Activated naive CD4-positive, alpha-beta T cell treated with anti-CD3 and anti-CD28 coated beads, Interleukin-2, amount 50 U/mL, for 24 hours (primary cell): ENCODE results near the gene KLK1.
"Not testable (repeated sequence)": the region's sequence is repeated elsewhere in the genome, so short reads cannot be mapped to it uniquely, and the experiment has no call there.

Experiments used
- H3K27ac Mint-ChIP-seq: one replicate; pipeline ENCODE4 v1.8.0; 2021; ENCODE audit warnings: mild to moderate bottlenecking, mixed read lengths
- H3K27me3 Mint-ChIP-seq: one replicate; pipeline ENCODE4 v1.8.0; 2021; ENCODE audit warnings: mixed read lengths
- H3K36me3 Mint-ChIP-seq: one replicate; pipeline ENCODE4 v1.8.0; 2021; ENCODE audit warnings: mixed read lengths
- H3K4me1 Mint-ChIP-seq: one replicate; pipeline ENCODE4 v1.8.0; 2021; ENCODE audit warnings: mixed read lengths
- H3K4me3 Mint-ChIP-seq: one replicate; pipeline ENCODE4 v1.8.0; 2021; ENCODE audit warnings: mild to moderate bottlenecking, mixed read lengths
- H3K9me3 Mint-ChIP-seq: one replicate; pipeline ENCODE4 v1.8.0; 2021; ENCODE audit warnings: mixed read lengths

KLK1 gene

DNA sequence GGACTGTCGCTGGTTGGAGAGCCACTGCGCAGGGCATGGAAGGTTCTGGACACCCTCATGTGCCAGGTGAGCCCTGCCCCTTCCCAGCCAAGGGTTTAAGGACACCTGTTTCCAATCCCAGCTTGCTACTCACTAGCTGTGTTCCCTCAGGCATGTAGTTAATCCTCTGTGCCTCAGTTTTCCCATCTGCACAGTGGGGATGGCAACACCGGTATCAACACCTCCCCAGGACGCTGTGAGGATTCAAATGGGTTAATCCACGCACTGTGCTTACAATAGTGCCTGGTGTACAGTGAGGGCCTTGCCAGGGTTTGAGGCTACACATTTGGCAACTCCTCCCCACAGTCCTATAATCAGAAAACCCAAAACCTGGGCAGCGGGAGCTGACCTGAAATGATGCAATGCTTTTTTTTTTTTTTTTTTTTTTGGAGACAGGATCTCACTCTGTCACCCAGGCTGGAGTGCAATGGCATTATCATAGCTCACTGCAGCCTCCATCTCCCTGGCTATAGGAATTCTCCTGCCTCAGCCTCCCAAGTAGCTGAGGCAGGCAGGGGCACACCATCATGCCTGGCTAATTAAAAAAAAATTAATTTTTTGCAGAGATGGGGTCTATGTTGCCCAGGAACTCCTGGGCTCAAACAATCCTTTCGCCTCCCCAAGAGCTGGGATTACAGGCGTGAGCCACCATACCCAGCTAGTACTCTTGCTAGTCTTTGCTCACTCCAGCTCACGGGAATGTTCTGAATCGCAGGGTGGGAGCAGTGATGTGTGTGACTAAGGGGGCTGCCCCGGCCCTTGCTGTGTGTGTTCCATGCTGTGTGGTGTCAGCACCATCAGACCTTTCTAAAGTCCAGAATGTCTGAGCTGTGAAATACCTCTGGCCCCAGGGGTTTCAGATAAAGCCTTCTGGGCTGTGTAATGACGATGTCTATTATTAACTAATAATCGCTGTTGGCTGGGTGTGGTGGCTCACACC is 31.0 kb downstream of the KLK1 start:
- H3K4me3 Mint-ChIP-seq, result no peak overlapping the region

DNA sequence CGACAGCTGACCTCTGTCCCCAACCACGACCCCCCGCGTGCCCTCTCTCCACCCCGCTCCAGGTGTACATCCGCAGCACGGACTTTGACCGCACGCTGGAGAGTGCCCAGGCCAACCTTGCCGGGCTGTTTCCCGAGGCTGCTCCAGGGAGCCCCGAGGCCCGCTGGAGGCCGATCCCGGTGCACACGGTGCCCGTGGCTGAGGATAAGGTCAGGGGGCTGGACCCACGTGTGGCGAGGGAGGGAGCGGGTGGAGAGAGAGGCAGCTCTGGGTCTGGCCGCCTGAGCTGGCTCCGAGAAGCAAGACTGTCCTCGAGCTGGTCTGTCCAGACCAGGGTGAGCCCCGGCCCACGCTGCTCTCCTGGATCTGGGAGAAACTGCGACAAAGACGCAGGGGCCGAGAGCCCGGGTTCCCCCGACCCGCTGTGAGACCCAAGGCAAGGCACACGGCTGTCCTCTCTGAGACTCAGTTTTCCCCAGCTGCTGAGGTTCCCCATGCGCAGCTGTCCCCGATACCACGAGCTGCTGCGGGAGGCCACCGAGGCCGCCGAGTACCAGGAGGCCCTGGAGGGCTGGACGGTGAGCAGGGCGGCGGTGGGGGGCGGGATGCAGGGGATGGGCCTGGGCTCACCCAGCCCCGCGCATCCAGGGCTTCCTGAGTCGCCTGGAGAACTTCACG is 31.9 kb downstream of the KLK1 start:
- H3K4me3 Mint-ChIP-seq, result no peak overlapping the region
- H3K4me1 Mint-ChIP-seq, result peaks cover 5% of the 10 kb centered on the region
- H3K36me3 Mint-ChIP-seq, result no peaks in the 10 kb centered on the region
- no peaks in the 10 kb centered on the region for H3K27me3 Mint-ChIP-seq
- H3K27ac Mint-ChIP-seq, result no peak overlapping the region
- H3K9me3 Mint-ChIP-seq, result no peaks in the 10 kb centered on the region

More for the DNA sequence above, 31.0 kb downstream of the KLK1 start:
- H3K27ac Mint-ChIP-seq, result no peak overlapping the region
- no peaks in the 10 kb centered on the region for H3K9me3 Mint-ChIP-seq
- no peaks in the 10 kb centered on the region for H3K36me3 Mint-ChIP-seq
- no peaks in the 10 kb centered on the region for H3K27me3 Mint-ChIP-seq
- H3K4me1 Mint-ChIP-seq, result peaks cover 5% of the 10 kb centered on the region

DNA sequence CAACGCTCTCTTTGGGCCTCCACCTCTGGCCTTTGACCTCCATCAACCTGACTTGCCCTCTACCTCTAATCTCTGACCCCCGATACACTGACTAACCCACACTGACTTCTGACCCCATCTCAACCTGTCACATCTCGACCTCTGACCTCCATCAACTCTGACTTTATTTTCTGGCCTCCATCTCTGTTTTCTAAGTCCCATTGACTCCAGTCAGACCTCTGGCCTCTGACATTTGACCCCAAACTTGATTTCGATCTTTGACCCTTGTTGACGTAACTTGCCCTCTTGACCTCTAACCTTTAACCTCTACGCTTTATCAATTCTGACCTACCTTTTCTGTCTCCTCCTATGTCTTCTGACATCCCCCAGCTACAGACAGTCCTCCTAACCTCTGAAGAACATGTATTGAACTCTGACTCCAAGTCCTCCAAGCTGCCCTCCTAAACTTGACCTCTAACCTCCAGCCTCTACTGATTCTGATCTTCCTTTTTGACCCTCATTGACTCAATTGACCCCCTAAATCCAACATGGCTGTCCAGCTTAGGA is 32.6 kb downstream of the KLK1 start:
- Mint-ChIP-seq H3K36me3 (no peaks in the 10 kb centered on the region), H3K9me3 (no peaks in the 10 kb centered on the region), H3K4me3 (no peak overlapping the region), H3K27ac (peak overlapping the region; percentile 82), H3K27me3 (no peaks in the 10 kb centered on the region), H3K4me1 (peaks cover 5% of the 10 kb centered on the region)

DNA sequence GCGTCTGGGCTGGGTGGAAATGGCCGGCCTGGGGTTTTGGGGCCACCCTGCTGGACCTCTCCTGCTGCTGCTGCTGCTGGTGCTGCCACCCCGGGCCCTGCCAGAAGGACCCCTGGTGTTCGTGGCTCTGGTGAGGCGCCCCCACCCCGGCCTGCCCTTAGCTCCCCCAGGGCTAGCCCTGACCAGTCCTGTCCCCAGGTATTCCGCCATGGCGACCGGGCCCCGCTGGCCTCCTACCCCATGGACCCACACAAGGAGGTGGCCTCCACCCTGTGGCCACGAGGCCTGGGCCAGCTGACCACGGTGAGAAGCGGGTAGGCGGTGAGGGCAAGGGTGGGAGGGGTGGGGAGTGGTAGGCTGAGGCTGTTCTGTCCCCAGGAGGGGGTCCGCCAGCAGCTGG is 33.2 kb downstream of the KLK1 start, which contains the start of gene ACP4:
ACP4 (plus strand) TSS at position 20 of the 400 bp plus-strand sequence; CDS start at position 20, 0 bp downstream.
- Mint-ChIP-seq H3K9me3 (no peaks in the 10 kb centered on the region), H3K36me3 (no peaks in the 10 kb centered on the region), H3K27me3 (no peaks in the 10 kb centered on the region), H3K27ac (peak within 1 kb of the TSS; percentile 82), H3K4me3 (no peak within 1 kb of the TSS), H3K4me1 (no peaks in the 10 kb centered on the region)

DNA sequence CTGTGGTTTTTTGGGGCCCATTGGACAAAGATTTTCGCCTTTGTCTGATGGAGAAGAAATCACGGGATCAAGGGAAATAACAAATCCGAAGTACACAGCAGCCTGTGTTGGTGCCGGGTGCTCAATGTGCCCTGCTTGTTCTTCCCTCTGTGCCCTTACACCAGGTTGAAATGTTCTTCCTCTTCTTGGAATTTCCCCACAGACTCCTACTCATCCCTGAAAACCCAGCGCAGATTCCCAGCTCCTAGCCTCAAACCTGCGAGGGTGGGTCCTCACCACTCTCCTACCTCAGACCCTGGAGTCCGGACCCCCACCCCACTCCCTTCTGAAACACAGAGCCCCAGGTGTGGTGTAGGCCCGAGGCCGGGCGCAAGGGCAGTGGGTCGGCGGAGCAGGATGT is 38.3 kb downstream of the KLK1 start:
- Mint-ChIP-seq H3K36me3 (no peaks in the 10 kb centered on the region), H3K27me3 (peaks cover 14% of the 10 kb centered on the region), H3K4me3 (no peak overlapping the region), H3K27ac (no peak overlapping the region), H3K4me1 (peaks cover 4% of the 10 kb centered on the region), H3K9me3 (no peaks in the 10 kb centered on the region)

DNA sequence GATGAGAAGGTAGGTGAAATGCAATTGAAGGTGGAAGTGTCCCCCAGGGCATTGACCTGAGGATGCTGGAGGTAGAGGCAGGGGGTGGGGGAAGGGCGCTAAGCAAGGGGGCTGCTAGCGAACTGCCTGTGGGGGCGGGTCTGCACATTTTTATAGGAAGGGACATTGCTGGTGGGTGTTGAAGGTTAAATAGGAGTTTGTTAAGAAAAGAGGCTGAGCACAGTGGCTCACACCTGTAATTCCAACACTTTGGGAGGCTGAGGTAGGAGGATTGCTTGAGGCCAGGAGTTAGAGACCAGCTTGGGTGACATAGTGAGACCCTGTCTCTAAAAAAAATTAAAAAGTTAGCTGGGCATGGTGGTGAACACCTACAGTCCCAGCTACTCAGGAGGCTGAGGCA is 38.9 kb downstream of the KLK1 start:
- no peaks in the 10 kb centered on the region for H3K9me3 Mint-ChIP-seq
- H3K27ac Mint-ChIP-seq, result no peak overlapping the region
- H3K4me1 Mint-ChIP-seq, result peaks cover 4% of the 10 kb centered on the region
- no peak overlapping the region for H3K4me3 Mint-ChIP-seq
- peaks cover 17% of the 10 kb centered on the region for H3K27me3 Mint-ChIP-seq
- no peaks in the 10 kb centered on the region for H3K36me3 Mint-ChIP-seq

DNA sequence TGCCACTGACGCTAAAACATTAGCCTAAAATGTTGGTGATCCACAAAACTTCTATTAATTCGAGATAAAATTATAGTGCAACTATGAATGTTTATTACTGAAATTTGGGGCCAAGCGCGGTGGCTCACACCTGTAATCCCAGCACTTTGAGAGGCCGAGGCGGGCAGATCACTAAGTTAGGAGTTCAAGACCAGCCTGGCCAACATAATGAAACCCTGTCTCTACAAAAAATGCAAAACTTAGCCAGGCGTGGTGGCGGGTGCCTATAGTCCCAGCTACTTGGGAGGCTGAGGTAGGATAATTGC is 39.8 kb downstream of the KLK1 start:
- H3K4me3 Mint-ChIP-seq, H3K4me1 Mint-ChIP-seq, H3K36me3 Mint-ChIP-seq, H3K9me3 Mint-ChIP-seq: not testable (repeated sequence)
- H3K27me3 Mint-ChIP-seq, result peaks cover 26% of the 10 kb centered on the region
- peak overlapping the region; percentile 8 for H3K27ac Mint-ChIP-seq

DNA sequence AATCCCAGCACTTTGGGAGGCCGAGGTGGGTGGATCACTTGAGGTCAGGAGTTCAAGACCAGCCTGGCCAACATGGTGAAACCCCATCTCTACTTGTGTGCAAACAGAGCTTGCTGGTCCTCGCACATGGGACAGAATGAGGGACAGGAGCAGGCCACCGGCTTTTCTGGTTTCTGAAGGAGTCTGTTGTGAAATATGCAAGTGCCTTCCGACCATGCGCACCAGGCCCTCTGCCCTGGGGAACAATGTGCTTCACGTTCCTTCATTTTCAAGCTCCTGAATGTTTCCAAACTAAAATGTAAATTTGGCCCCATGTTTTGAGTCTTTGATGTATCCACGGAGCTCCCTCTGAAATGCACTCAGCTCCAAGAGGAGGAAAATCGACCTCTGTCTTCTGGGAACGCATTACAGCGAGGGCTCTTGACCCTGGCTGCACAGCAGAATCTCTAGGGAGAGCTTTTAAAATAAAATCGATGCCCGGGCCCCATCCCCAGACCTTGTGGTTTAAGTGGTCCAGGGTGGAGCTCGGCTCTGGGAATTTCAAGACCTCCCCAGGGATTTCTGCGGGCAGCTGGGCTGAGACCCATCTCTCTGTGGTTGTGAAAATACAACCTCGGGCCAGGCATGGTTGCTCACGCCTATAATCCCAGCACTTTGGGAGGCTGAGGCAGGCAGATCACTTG is 42.7 kb downstream of the KLK1 start:
- Mint-ChIP-seq H3K4me3 (no peak overlapping the region), H3K9me3 (no peaks in the 10 kb centered on the region), H3K4me1 (peaks cover 17% of the 10 kb centered on the region), H3K27ac (no peak overlapping the region), H3K27me3 (peaks cover 43% of the 10 kb centered on the region), H3K36me3 (no peaks in the 10 kb centered on the region)

DNA sequence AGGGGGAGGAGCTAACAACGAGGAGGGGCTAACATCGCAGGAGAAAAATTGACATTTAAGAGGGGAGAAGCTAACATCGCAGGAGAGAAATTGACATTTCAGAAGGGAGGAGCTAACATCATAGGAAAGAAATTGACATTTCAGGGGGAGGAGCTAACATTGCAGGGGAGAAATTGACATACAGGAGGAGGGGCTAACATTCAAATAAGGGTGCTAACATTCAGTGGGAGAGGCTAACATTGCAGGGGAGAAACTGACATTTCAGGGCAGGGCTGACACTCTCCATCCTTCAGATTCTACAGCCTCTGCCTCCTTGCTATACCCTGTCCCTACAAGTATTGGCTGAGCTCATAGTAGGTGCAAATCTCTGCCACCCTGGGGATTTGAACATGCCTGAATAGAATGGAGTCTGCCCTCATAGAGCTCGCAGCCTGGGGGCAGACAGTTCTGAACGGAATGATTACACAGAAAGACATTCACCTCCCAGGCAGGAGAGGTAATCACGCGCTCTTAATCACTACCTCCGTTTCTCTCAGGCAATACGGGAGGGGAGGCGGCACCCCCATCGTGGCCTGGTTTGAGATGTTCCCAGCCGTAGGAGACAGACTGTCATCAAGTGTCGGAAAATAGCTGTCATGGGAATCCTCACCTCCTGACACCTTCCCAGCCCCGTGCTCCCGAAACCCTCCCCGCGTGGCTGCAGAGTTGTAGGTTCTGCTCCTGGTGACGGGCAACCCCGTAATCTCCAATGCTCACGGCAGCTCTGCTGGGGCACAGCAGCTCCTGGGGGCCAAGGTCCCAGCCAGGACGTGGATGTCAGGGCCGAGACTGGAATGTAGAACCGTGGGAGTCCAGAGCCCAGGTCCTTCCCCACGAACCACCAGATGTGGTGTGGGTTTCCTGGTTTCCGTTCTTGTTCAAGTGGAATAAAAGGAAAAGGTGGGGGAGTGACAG is 43.8 kb downstream of the KLK1 start:
- H3K4me1 Mint-ChIP-seq, result peaks cover 17% of the 10 kb centered on the region
- H3K27me3 Mint-ChIP-seq, result peaks cover 46% of the 10 kb centered on the region
- H3K36me3 Mint-ChIP-seq, result no peaks in the 10 kb centered on the region
- no peaks in the 10 kb centered on the region for H3K9me3 Mint-ChIP-seq
- H3K27ac Mint-ChIP-seq, result no peak overlapping the region
- no peak overlapping the region for H3K4me3 Mint-ChIP-seq

DNA sequence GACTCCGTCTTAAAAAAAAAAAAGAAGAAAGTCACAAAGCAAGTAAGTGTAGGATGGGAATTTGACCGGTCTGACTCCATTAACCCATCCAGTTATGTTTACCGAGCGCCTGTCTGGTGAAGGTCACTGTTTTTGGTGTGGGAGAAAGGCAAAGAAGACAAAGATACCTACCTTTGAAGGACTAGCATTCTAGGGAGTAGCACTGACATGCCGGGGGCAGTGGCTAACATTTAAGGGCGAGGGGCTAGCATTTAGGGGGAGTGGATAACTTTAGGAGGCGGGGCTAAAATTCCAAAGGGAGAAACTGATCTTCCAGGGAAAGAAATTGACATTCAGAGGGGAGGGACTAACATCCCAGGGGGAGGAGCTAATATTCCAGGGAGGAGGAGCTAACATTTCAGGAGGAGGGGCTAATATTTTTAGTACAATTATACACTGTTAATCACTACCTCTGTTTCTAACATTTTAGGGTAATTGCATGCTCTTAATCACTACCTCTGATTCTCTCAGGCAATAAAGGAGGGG is 44.6 kb downstream of the KLK1 start:
- H3K9me3 Mint-ChIP-seq, result no peaks in the 10 kb centered on the region
- H3K36me3 Mint-ChIP-seq, result no peaks in the 10 kb centered on the region
- peaks cover 50% of the 10 kb centered on the region for H3K27me3 Mint-ChIP-seq
- peaks cover 17% of the 10 kb centered on the region for H3K4me1 Mint-ChIP-seq
- no peak overlapping the region for H3K27ac Mint-ChIP-seq
- H3K4me3 Mint-ChIP-seq, result no peak overlapping the region

DNA sequence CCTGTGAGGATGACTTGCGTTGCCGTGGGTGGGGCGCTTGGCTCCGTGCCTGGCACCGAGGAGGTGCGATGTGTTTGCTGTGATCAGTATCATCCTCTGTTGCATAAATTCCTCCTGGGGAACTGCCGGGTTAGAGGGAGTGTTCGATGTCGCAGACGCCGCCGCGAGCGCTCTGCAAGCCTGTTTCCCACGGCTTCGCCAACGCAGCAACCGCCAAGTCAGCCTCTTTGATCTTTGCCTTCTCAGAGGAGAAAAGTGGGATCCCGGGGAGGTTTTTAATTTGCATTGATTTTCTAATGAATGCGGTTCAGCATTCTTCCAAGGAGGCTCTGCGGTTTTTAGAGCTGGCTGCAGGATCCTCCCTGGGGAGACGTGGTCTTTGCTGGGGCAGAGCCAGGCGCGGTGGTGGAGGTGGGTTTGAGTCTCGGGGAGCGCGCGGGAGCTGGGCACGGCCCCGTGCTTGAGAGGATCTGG is 45.7 kb downstream of the KLK1 start:
- no peaks in the 10 kb centered on the region for H3K9me3 Mint-ChIP-seq
- peaks cover 52% of the 10 kb centered on the region for H3K27me3 Mint-ChIP-seq
- H3K4me1 Mint-ChIP-seq, result peaks cover 13% of the 10 kb centered on the region
- no peak overlapping the region for H3K27ac Mint-ChIP-seq
- H3K4me3 Mint-ChIP-seq, result no peak overlapping the region
- no peaks in the 10 kb centered on the region for H3K36me3 Mint-ChIP-seq

DNA sequence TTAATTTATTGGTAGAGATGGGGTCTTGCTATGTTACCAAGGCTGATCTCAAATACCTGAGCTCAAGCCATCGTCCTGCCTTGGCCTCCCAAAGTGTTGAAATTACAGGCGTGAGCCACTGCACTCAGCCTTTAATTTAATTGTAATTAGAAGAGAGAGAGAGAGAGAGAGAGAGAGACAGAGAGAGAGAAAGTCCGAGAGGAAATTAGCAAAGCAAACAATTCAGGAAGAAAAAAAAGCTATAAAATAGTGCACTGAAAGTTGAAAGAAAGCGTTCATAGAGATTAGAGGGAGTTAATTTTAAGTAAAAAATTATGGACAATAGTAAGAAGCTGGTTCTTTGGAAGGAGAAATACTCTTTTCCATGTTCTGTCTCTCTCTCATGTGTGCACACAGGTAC is 46.3 kb downstream of the KLK1 start:
- peaks cover 13% of the 10 kb centered on the region for H3K4me1 Mint-ChIP-seq
- no peak overlapping the region for H3K4me3 Mint-ChIP-seq
- H3K27ac Mint-ChIP-seq, result no peak overlapping the region
- H3K9me3 Mint-ChIP-seq, result no peaks in the 10 kb centered on the region
- no peaks in the 10 kb centered on the region for H3K36me3 Mint-ChIP-seq
- peaks cover 48% of the 10 kb centered on the region for H3K27me3 Mint-ChIP-seq

DNA sequence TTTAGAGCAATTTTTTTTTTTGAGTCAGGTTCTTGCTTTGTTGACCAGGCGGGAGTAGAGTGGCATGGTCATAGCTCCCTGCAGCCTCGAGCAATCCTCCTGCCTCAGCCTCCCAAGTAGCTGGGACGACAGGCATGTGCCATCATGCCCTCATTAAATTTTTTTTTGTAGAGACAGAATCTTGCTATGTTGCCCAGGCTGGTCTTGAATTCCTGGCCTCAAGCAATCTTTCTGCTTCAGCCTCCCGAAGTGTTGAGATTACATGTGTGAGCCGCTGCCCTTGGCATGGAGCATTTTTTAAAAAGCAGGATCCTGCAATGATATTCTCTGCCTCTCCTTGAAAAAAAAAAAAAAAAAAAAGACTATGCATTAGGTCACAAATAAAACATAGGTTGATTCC is 47.5 kb downstream of the KLK1 start:
- no peak overlapping the region for H3K27ac Mint-ChIP-seq
- H3K9me3 Mint-ChIP-seq, result no peaks in the 10 kb centered on the region
- H3K27me3 Mint-ChIP-seq, result peaks cover 43% of the 10 kb centered on the region
- no peak overlapping the region for H3K4me3 Mint-ChIP-seq
- peaks cover 13% of the 10 kb centered on the region for H3K4me1 Mint-ChIP-seq
- no peaks in the 10 kb centered on the region for H3K36me3 Mint-ChIP-seq

DNA sequence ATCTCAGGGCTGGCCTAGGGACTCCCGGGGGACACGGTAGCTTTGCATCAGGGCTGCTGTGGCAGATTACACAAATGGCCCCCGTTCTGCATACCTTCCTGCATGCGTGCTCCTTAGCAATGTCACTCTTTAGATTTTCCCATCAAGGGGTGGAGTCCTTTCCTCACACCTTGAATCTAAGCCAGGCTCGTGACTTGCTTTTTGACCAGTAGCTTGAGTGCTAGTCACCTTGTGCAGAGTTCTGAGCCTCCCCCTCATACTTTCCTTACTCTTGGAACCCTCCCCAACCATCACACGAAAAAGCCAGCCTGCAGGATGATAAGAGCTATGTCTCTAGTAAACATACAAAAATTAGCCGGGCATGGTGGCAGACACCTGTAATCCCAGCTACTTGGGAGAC is 50.1 kb downstream of the KLK1 start:
- H3K27me3 Mint-ChIP-seq, result peaks cover 27% of the 10 kb centered on the region
- H3K27ac Mint-ChIP-seq, H3K9me3 Mint-ChIP-seq, H3K36me3 Mint-ChIP-seq, H3K4me3 Mint-ChIP-seq: not testable (repeated sequence)
- H3K4me1 Mint-ChIP-seq, result peaks cover 13% of the 10 kb centered on the region
